ENCODE results near the gene ATXN7.

DNA sequence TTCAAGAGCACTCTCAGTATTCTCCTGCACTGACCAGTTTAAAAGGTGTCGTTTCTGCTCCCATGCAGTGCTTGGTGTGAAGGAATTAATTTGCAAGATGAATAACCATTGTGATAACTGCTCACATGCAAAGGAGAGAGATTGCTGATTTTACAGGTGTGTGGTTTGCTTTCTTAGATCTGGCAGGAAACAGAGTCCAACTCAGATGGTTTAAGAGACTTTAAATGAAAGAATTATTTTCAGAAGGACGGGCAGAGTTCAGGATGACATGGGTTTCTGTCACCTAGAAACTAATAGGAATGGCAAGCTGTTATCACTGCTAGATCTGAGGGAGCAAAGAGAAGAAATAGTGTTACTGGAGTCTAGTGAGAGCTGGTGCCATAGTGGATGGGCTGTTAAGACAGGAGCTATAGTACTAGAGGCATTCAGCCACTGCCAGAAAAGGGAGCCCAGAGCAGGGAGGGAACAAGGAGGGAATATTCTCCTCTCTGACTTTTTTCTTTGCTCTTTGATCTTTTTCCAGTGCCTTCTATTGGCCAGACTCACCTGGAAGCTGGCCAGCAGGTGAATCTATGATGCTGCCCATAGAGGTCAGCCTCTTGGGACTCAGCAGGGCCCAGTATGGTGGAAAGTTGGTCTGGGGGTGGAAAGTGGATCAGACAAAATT, 14.9 kb downstream of the ATXN7 start:
- TF ChIP-seq POLR2A (IDR thresholded peaks at IDR 0.05; ENCODE audit: low read depth, low read length): no peak
- no peak for TF ChIP-seq TCF12 (IDR thresholded peaks at IDR 0.05; ENCODE audit: low read depth, low read length)
- TF ChIP-seq, protein P1, sequence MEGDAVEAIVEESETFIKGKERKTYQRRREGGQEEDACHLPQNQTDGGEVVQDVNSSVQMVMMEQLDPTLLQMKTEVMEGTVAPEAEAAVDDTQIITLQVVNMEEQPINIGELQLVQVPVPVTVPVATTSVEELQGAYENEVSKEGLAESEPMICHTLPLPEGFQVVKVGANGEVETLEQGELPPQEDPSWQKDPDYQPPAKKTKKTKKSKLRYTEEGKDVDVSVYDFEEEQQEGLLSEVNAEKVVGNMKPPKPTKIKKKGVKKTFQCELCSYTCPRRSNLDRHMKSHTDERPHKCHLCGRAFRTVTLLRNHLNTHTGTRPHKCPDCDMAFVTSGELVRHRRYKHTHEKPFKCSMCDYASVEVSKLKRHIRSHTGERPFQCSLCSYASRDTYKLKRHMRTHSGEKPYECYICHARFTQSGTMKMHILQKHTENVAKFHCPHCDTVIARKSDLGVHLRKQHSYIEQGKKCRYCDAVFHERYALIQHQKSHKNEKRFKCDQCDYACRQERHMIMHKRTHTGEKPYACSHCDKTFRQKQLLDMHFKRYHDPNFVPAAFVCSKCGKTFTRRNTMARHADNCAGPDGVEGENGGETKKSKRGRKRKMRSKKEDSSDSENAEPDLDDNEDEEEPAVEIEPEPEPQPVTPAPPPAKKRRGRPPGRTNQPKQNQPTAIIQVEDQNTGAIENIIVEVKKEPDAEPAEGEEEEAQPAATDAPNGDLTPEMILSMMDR (IDR thresholded peaks at IDR 0.05 in 2 of 3, conservative IDR thresholded peaks at IDR 0.05 in 1 of 3; ENCODE audit: control insufficient read depth in 2 of 3, extremely low read depth in 1 of 3, insufficient read depth in 1 of 3, low read depth in 3 of 3, low read length in 3 of 3): no peak
- TF ChIP-seq EP300 (IDR thresholded peaks at IDR 0.05; ENCODE audit: borderline replicate concordance in 1 of 2, control insufficient read depth in 1 of 2, low read depth in 2 of 2, low read length in 2 of 2): no peak
- TF ChIP-seq CHD1 (IDR thresholded peaks at IDR 0.05; ENCODE audit: low read depth, low read length): no peak
- no peak for TF ChIP-seq RBBP5 (conservative IDR thresholded peaks at IDR 0.05)

Data from GM12878 (cell line).